Aorta (tissue), 5 donors: ENCODE data around the gene TTLL11. TPM values are rescaled to one million over a fixed set of nuclear protein-coding genes. Genes with fewer than 3 reads are reported as not detected.
"Not testable (repeated sequence)": the region's sequence is repeated elsewhere in the genome, so short reads cannot be mapped to it uniquely, and the experiment has no call there.

ENCODE experiments used
- ATAC-seq: fragments of 200-7000 bp; cut with Tn5 transposase; one replicate; pipeline ENCODE4 v1.9.1; 2022; ENCODE audit warnings: moderate library complexity; ENCODE audit not compliant: low FRiP score
- DNase-seq, 2 donors: peaks; one replicate each; pipeline ENCODE4 v3.0.0-alpha.2; 2020
- H3K27ac ChIP-seq, 2 donors: one replicate each; pipeline ENCODE4 v1.5.1; 2013; ENCODE audit warnings: low read length in 2 of 2, mild to moderate bottlenecking in 2 of 2, moderate library complexity in 2 of 2, control low read depth in 1 of 2, inconsistent platforms in 1 of 2, low read depth in 1 of 2
- H3K27me3 ChIP-seq, 2 donors: one replicate each; pipeline ENCODE4 v1.6.1; 2013; ENCODE audit warnings: control low read depth in 1 of 2, low read length in 1 of 2, mild to moderate bottlenecking in 1 of 2, moderate library complexity in 1 of 2; ENCODE audit not compliant: insufficient read depth in 2 of 2, control insufficient read depth in 1 of 2
- H3K36me3 ChIP-seq, 2 donors: one replicate each; pipeline ENCODE4 v1.6.1; 2013; ENCODE audit warnings: control low read depth in 1 of 2, low read length in 1 of 2, mild to moderate bottlenecking in 1 of 2; ENCODE audit not compliant: insufficient read depth in 2 of 2, control insufficient read depth in 1 of 2
- H3K4me1 ChIP-seq, 2 donors: one replicate each; pipeline ENCODE4 v1.6.1; 2013; ENCODE audit warnings: low read length in 2 of 2, control low read depth in 1 of 2, mild to moderate bottlenecking in 1 of 2, moderate library complexity in 1 of 2; ENCODE audit not compliant: insufficient read depth in 2 of 2, control insufficient read depth in 1 of 2
- H3K4me3 ChIP-seq, 2 donors: one replicate each; pipeline ENCODE4 v1.5.1; 2013; ENCODE audit warnings: low read length in 2 of 2, control low read depth in 1 of 2, mild to moderate bottlenecking in 1 of 2
- H3K9me3 ChIP-seq: one replicate; pipeline ENCODE4 v1.6.1; 2013; ENCODE audit warnings: mild to moderate bottlenecking, low read length; ENCODE audit not compliant: control insufficient read depth
- WGBS, 2 donors: extraction: QIAGEN DNeasy Blood & Tissue Kit; methylation state at CpG; one replicate each; pipeline ENCODE4 v1.1.7; 2013; 5-methylcytosine and 5-hydroxymethylcytosine counted together
- intact Hi-C, 2 donors: fragments of 100-400 bp; cut with DNase I; formaldehyde crosslinking; loops; one replicate each; pipeline versions ENCODE4 v1.14.2 to v1.15.0; 2022
- polyA plus RNA-seq, 2 donors: library from polyadenylated mRNA; stranded (reverse); fragments of 200-250 nt; gene quantifications; one replicate each; pipeline ENCODE4 v1.2.3, GENCODE V29; 2013
- total RNA-seq, 2 donors: library from RNA; stranded (reverse); fragmentation: NEBNext Ultra II Directional; extraction: Animal tissue kit (Norgen Biotek cat#: 25700); gene quantifications; one replicate each; pipeline ENCODE4 v1.2.1, GENCODE V29; 2021
- donor health status: healthy with polysubstance abuse.
- donor health status: Bipolar disorder and iron deficiency.
- donor health status: DM: no; HTN: no; CAD: no.
- donor health status: DM: no; HTN: no; CAD: no.
- donor health status: DM: yes; HTN: yes; CAD: no.

The TTLL11 gene
- total and polyA plus RNA-seq, 4 donors, result 7.7 to 31.4 (median 18.3) TPM

- Histone ChIP-seq H3K27me3 (no peaks in the 10 kb centered on the region), H3K36me3 (no peaks in the 10 kb centered on the region), H3K4me3 (no peak overlapping the region), H3K9me3 (no peaks in the 10 kb centered on the region), H3K27ac (no peak overlapping the region), H3K4me1 (no peaks in the 10 kb centered on the region)
- DNase-seq, result peak in 1 of 2 donors; percentile 71
- intact Hi-C loops, result loop anchor here (2.0 to 10.0 kb wide), 3 partner anchors 21 to 693 kb away; no protein-coding TSS in a partner anchor
- no peak for ATAC-seq
- 90 to 91% methylated on average over 10 of the region's 10 CpGs for WGBS, 2 donors
Measured at GRCh38 chr9:122121391-122121790, 28.3 kb upstream of the TTLL11 start.

GRCh38 chr9:122120316-122121071 lies 27.4 kb upstream of the TTLL11 start:
- no peaks in the 10 kb centered on the region for H3K36me3 ChIP-seq
- no peaks in the 10 kb centered on the region for H3K9me3 ChIP-seq
- H3K27ac ChIP-seq, result no peak overlapping the region
- WGBS, 2 donors, result 82% methylated on average over 10 of the region's 10 CpGs
- no peaks in the 10 kb centered on the region for H3K27me3 ChIP-seq
- H3K4me1 ChIP-seq, result no peaks in the 10 kb centered on the region
- ATAC-seq (no peak), DNase-seq (peak in 1 of 2 donors; percentile 66)
- intact Hi-C loops, result loop anchor here (2.0 to 10.0 kb wide), 3 partner anchors 20 to 694 kb away; no protein-coding TSS in a partner anchor
- H3K4me3 ChIP-seq, result no peak overlapping the region

GRCh38 chr9:122119721-122120120 lies 26.6 kb upstream of the TTLL11 start:
- 91 to 94% methylated on average over 5 of the region's 5 CpGs for WGBS, 2 donors
- Histone ChIP-seq H3K4me3 (no peak overlapping the region), H3K9me3 (no peaks in the 10 kb centered on the region), H3K4me1 (no peaks in the 10 kb centered on the region), H3K27me3 (no peaks in the 10 kb centered on the region), H3K36me3 (no peaks in the 10 kb centered on the region), H3K27ac (no peak overlapping the region)
- ATAC-seq (no peak), DNase-seq (no peak)
- intact Hi-C loops, result loop anchor here (2.0 to 10.0 kb wide), 3 partner anchors 19 to 695 kb away; no protein-coding TSS in a partner anchor

- DNase-seq (no peak), ATAC-seq (no peak)
- H3K4me1 ChIP-seq, result no peaks in the 10 kb centered on the region
- 94 to 95% methylated on average over 13 of the region's 13 CpGs for WGBS, 2 donors
- H3K27ac ChIP-seq, result no peak overlapping the region
- intact Hi-C loops, result no loop called here
- H3K9me3 ChIP-seq, result no peaks in the 10 kb centered on the region
- no peaks in the 10 kb centered on the region for H3K27me3 ChIP-seq
- no peaks in the 10 kb centered on the region for H3K36me3 ChIP-seq
- no peak overlapping the region for H3K4me3 ChIP-seq
Measured at GRCh38 chr9:122119166-122119521, 26.0 kb upstream of the TTLL11 start.

- 83% methylated on average over 5 of the region's 5 CpGs for WGBS, 2 donors
- Histone ChIP-seq H3K27ac (no peak overlapping the region), H3K27me3 (no peaks in the 10 kb centered on the region), H3K4me3 (no peak overlapping the region), H3K9me3 (no peaks in the 10 kb centered on the region), H3K4me1 (no peaks in the 10 kb centered on the region), H3K36me3 (no peaks in the 10 kb centered on the region)
- intact Hi-C loops, result no loop called here
- ATAC-seq, result no peak
- DNase-seq, result peak in 1 of 2 donors; percentile 21
Measured at GRCh38 chr9:122118343-122119165, 25.4 kb upstream of the TTLL11 start.

- H3K4me1 ChIP-seq, H3K4me3 ChIP-seq, ATAC-seq, intact Hi-C loops, H3K9me3 ChIP-seq, H3K27me3 ChIP-seq, H3K27ac ChIP-seq, H3K36me3 ChIP-seq, DNase-seq: not testable (repeated sequence)
- WGBS, 2 donors, result 78 to 83% methylated on average over 9 of the region's 9 CpGs
Measured at GRCh38 chr9:122117241-122117640, 24.1 kb upstream of the TTLL11 start.

- intact Hi-C loops, result no loop called here
- no peak overlapping the region for H3K27ac ChIP-seq
- ATAC-seq, result no peak
- no peak overlapping the region for H3K4me3 ChIP-seq
- no peaks in the 10 kb centered on the region for H3K36me3 ChIP-seq
- 91 to 93% methylated on average over 10 of the region's 10 CpGs for WGBS, 2 donors
- H3K4me1 ChIP-seq, result no peaks in the 10 kb centered on the region
- no peaks in the 10 kb centered on the region for H3K27me3 ChIP-seq
- H3K9me3 ChIP-seq, result no peaks in the 10 kb centered on the region
- DNase-seq, result peak in 1 of 2 donors; percentile 47
Measured at GRCh38 chr9:122116448-122117173, 23.5 kb upstream of the TTLL11 start.

- peak in 1 of 2 donors; percentile 32 for DNase-seq
- Histone ChIP-seq H3K4me1 (no peaks in the 10 kb centered on the region), H3K27me3 (no peaks in the 10 kb centered on the region), H3K27ac (no peak overlapping the region), H3K9me3 (no peaks in the 10 kb centered on the region), H3K4me3 (no peak overlapping the region), H3K36me3 (no peaks in the 10 kb centered on the region)
- intact Hi-C loops, result no loop called here
- WGBS, 2 donors, result 75% methylated on average over 4 of the region's 4 CpGs
- ATAC-seq, result no peak
Measured at GRCh38 chr9:122116040-122116439, 22.9 kb upstream of the TTLL11 start.
